C4-2B (cell line): Measurements from ENCODE around the gene TAP1.
"Not testable (repeated sequence)": the region's sequence is repeated elsewhere in the genome, so short reads cannot be mapped to it uniquely, and the experiment has no call there.

Experiments used
- H3K27ac ChIP-seq: fragments of 450-650 bp; 2 replicates; pipeline ENCODE4 v1.5.1; 2017
- ZFX ChIP-seq: fragments of 450-650 bp; IDR thresholded peaks from 2 replicates; pipeline ENCODE4 v1.6.1; 2017
- TF ChIP-seq, protein P1 (sequence below): fragments of 450-650 bp; conservative IDR thresholded peaks from 2 replicates; pipeline ENCODE4 v1.5.1; 2017; ENCODE audit warnings: mild to moderate bottlenecking

Gene TAP1

DNA sequence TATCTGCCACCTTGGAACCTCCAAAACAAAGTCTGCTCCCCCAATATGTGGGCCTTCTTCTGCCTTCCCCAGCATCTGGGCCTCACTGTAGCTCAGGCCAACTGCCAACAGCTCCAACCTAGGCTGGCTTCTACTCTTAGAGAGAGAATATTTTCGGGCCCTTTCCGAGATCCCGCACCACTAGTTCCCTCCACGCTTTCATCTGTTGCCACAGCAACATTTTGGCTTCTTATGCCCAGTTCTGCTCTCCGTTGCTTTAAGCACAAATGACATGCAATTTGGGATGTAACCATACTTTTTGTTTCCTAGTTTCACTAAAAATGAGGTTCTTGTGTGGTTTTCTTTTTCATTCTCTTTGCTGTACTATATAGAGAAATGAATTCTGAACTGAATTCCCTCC lies 34.1 kb upstream of the TAP1 start:
- no peak overlapping the region for H3K27ac ChIP-seq
- TF ChIP-seq, protein P1, sequence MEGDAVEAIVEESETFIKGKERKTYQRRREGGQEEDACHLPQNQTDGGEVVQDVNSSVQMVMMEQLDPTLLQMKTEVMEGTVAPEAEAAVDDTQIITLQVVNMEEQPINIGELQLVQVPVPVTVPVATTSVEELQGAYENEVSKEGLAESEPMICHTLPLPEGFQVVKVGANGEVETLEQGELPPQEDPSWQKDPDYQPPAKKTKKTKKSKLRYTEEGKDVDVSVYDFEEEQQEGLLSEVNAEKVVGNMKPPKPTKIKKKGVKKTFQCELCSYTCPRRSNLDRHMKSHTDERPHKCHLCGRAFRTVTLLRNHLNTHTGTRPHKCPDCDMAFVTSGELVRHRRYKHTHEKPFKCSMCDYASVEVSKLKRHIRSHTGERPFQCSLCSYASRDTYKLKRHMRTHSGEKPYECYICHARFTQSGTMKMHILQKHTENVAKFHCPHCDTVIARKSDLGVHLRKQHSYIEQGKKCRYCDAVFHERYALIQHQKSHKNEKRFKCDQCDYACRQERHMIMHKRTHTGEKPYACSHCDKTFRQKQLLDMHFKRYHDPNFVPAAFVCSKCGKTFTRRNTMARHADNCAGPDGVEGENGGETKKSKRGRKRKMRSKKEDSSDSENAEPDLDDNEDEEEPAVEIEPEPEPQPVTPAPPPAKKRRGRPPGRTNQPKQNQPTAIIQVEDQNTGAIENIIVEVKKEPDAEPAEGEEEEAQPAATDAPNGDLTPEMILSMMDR, result no peak
- no peak for TF ChIP-seq ZFX

DNA sequence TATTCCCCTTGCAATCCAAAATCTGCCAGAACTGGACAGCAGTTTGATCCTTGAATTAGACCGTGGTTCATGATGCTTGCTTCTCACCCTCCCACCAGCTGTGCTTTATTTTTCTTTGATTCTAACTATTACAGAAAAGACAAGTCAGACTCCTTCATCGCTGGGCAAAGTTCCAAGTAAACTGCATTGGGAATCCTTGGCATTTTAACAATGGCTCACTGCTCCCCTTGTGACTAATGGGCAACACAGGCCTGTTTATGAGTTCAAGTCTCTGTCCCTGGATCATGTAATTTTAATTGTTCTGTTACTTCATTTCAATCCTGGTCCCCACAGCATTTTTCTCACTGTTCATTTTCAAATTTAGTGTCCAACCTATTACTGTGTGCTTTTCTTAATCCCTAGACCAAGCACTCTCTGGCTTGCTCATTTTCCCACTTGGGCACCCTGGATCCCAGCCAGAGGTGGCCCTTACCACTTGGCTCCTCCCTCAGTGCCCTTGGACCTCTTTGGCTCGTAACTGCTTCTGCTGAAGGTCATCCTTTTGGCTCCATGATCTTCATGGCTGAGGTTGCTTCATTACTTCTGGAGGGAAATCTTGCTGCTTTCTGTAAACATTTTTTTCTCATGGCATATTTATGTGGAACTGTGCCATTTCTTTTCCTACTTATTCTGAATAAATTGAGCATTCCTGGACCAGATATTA lies 33.3 kb upstream of the TAP1 start:
- H3K27ac ChIP-seq, result no peak overlapping the region
- no peak for TF ChIP-seq ZFX
- TF ChIP-seq, protein P1, result no peak

DNA sequence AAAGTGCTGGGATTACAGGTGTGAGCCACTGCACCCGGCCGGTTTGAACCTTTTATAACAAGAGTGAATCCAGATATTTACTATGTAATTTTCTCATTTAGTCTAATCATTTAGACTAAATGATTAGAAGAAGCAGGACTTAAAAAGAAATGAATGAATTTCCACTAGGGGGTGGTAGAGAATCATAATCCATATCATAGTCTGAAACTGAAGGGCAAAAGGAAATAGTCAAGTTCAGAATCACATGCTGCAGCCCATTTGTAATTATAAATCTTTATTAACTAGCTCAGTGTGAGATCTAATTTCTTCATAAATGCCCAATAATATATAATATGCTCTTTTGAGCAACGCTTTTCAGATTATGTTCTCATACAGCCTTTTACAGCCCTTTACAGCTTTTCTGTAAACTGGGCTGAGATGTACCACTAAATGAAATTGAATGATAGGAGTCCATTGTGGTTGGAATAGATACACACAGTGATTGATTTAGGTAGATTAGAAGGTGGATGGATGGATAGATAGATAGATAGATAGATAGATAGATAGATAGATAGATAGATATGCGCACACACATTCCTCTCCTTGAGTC lies 32.3 kb upstream of the TAP1 start:
- no peak overlapping the region for H3K27ac ChIP-seq
- TF ChIP-seq, protein P1, result peak; percentile 78
- no peak for TF ChIP-seq ZFX

DNA sequence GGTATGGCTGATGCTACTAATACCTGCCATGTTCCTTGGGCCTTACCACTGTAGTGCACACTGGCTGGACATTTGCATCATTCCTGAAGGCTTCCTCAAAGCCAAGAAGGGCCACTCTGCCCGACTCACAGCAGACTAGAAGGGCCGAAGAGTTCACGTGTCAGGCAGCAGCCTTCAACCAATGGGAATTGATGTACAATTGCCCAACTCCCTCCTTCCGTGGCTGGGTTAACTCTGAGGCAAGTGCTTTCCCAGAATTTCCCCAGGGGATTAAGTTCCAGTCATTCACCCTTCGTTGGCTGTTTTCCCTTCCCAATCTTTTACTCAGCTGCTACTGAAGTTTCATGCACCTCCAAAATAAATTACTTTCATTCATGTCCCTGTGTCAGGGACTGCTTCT lies 30.3 kb upstream of the TAP1 start:
- H3K27ac ChIP-seq, result no peak overlapping the region

DNA sequence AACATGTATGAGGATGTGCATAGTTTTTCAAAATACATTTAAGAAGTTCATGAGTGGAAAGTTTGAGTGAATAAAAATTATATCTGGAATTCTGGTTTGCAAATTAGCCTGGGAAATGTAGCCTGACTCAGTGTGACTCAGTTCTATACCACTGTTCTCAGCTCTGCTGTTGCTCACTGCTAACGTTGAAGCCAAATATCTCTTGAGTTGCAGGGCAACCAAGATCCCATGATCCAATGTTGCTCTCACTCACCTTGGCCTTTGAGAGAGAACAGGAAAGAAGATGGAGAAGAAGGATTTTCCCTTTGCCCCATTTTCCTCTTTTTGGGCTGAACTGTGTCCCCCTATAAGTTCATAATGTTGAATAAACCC lies 29.4 kb upstream of the TAP1 start:
- no peak overlapping the region for H3K27ac ChIP-seq
- no peak for TF ChIP-seq ZFX
- TF ChIP-seq, protein P1, result no peak

More for the DNA sequence above, 30.3 kb upstream of the TAP1 start:
- TF ChIP-seq ZFX, result no peak
- TF ChIP-seq, protein P1, result no peak

DNA sequence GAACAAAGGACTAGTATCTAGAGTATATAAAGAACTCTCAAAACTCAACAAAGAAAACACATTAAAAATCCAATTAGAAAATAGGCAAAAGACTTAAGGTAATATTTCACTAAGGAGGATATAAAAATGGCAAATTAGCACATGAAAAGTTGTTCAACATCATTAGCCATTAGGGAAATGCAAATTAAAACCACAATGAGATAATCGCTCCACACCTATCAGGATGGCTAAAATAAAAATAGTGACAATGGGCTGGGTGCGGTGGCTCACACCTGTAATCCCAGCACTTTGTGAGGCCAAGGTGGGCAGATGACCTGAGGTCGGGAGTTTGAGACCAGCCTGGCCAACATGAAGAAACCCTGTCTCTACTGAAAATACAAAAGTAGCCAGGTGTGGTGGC lies 27.5 kb upstream of the TAP1 start:
- not testable (repeated sequence) for H3K27ac ChIP-seq

DNA sequence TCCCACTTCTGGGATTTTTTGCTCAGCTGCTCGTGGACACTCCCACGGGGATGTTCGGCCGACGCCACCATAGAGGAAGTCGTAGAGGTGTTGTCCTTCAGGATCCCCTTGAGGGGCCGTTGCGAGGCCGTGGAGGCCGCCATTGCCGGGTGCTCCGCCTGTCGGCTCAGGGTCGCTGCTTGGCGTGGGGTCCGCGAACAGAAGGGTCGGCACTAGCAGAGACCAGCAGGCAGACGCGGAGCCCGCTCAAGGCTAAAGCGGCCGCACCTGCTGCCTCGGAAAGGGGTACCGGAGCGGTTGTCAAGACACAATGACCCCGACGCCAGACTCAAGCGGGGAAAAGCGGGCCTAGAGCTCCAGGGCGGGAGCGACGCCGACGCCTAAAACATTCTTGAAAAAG lies 26.2 kb upstream of the TAP1 start:
- no peak overlapping the region for H3K27ac ChIP-seq
- TF ChIP-seq, protein P1, result no peak
- TF ChIP-seq ZFX, result no peak

DNA sequence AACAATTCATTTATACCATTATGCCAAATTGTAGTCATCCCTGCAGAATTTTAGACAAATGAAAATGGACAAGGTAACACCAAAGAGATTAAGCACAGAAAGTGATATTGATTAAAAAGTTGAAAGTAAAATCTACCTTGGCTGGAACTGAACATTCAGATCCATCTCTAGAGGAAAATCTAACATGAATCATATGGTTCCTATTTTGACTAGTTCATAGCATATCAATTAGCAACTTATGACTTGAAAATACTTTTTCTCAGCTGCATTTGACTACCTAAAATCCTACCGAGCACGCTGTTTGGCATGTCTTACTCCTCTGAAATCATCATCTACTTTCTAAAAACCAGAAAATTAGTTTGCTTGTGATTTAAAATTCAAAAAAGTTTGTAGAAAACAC lies 23.1 kb upstream of the TAP1 start:
- TF ChIP-seq ZFX, result no peak
- TF ChIP-seq, protein P1, result no peak
- H3K27ac ChIP-seq, result no peak overlapping the region

DNA sequence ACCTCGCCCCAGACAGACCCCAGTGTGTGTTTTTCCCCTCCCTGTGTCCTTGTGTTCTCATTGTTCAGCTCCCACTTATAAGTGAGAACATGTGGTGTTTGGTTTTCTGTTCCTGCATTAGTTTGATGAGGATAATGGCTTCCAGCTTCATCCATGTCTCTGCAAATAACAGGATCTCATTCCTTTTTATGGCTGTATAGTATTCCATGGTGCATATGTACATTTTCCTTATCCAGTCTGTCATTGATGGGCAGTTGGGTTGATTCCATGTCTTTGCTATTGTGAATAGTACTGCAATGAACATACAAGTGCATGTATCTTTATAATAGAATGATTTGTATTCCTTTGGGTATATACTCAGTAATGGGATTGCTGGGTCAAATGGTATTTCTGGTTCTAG lies 20.4 kb upstream of the TAP1 start:
- not testable (repeated sequence) for H3K27ac ChIP-seq
